ENCODE measurements around the gene FTCDNL1.

DNA sequence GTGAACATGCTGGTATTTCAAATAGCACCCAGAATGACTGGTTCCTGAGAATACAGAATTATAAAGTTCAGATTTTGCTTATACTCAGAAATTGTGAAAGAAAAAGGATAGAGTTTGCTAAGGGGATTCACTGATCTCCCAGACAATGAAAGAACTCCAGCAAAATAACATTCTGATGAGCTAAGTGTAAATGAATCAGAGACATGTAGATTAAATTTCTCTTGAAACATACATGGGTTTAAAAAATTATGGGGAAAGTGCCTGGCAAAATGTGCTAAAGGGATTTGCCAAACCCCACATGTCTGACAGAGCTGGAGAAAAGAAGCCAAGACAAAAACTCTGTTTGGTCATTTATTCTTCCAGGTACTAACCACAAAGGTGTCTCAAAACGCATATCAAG is 116.3 kb downstream of the FTCDNL1 start:
- TF ChIP-seq, protein P1, sequence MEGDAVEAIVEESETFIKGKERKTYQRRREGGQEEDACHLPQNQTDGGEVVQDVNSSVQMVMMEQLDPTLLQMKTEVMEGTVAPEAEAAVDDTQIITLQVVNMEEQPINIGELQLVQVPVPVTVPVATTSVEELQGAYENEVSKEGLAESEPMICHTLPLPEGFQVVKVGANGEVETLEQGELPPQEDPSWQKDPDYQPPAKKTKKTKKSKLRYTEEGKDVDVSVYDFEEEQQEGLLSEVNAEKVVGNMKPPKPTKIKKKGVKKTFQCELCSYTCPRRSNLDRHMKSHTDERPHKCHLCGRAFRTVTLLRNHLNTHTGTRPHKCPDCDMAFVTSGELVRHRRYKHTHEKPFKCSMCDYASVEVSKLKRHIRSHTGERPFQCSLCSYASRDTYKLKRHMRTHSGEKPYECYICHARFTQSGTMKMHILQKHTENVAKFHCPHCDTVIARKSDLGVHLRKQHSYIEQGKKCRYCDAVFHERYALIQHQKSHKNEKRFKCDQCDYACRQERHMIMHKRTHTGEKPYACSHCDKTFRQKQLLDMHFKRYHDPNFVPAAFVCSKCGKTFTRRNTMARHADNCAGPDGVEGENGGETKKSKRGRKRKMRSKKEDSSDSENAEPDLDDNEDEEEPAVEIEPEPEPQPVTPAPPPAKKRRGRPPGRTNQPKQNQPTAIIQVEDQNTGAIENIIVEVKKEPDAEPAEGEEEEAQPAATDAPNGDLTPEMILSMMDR (optimal IDR thresholded peaks at IDR 0.05 in 1 of 3, IDR thresholded peaks at IDR 0.05 in 1 of 3, conservative IDR thresholded peaks at IDR 0.05 in 1 of 3; ENCODE audit: extremely low read depth in 1 of 3, insufficient read depth in 2 of 3, low read length in 3 of 3): no peak
- TF ChIP-seq EZH2 (IDR thresholded peaks at IDR 0.05; ENCODE audit: low read length): no peak
